ENCODE data around the gene FILIP1L.

The FILIP1L gene

DNA sequence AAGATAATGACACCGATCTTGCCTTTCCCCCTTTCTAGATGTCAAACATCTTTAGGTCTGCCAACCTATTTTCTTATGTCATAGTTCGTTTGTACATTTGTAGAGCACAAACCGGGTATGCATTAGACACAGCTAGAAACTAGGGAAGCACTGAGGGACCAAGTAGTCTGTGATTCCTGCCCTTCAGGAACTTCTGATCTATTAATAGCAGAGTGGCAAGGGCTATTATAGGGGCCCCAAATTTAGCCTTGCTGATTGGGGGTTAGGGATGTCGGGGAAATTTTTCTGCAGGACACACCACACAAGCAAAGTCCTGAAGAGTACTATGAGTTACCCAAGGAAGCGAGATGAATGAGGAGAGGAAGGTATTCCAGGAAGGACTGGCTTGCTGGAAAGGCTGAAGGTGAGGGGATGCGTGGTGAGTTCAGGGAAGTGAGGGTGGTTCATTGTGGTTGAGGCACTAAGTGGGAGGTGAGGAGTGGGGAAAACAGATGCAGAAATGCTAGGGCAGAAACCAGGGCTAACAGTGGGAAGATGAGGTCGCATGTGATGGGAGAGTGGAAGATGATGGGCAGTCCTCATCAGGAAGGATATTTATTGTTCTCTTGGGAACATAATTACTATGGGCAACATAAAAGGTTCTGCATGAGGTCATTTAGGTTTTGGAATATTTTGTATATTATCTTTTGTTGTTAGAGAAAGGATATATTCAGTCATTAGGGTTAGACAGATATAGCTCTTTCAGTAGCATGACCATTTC, 152.4 kb downstream of the FILIP1L start:
- ATAC-seq, result no peak
- TF ChIP-seq TOX (CRISPR knock-in tag; IDR thresholded peaks at IDR 0.05; ENCODE audit: borderline replicate concordance) (no peak), ZC3H10 (CRISPR knock-in tag; IDR thresholded peaks at IDR 0.05) (no peak), ESRRG (CRISPR knock-in tag; IDR thresholded peaks at IDR 0.05) (no peak), ZNF70 (CRISPR knock-in tag; IDR thresholded peaks at IDR 0.05) (no peak), RARB (CRISPR knock-in tag; IDR thresholded peaks at IDR 0.05) (no peak), SNAI2 (CRISPR knock-in tag; IDR thresholded peaks at IDR 0.05) (no peak), ZNF8 (CRISPR knock-in tag; IDR thresholded peaks at IDR 0.05) (no peak), ZFP3 (CRISPR knock-in tag; IDR thresholded peaks at IDR 0.05) (no peak), OSR1 (CRISPR knock-in tag; IDR thresholded peaks at IDR 0.05) (no peak), ZFP30 (CRISPR knock-in tag; IDR thresholded peaks at IDR 0.05) (no peak), ZNF565 (CRISPR knock-in tag; conservative IDR thresholded peaks at IDR 0.05; ENCODE audit: low read depth) (no peak), CSDC2 (CRISPR knock-in tag; IDR thresholded peaks at IDR 0.05) (no peak)
- TF ChIP-seq, protein P1, sequence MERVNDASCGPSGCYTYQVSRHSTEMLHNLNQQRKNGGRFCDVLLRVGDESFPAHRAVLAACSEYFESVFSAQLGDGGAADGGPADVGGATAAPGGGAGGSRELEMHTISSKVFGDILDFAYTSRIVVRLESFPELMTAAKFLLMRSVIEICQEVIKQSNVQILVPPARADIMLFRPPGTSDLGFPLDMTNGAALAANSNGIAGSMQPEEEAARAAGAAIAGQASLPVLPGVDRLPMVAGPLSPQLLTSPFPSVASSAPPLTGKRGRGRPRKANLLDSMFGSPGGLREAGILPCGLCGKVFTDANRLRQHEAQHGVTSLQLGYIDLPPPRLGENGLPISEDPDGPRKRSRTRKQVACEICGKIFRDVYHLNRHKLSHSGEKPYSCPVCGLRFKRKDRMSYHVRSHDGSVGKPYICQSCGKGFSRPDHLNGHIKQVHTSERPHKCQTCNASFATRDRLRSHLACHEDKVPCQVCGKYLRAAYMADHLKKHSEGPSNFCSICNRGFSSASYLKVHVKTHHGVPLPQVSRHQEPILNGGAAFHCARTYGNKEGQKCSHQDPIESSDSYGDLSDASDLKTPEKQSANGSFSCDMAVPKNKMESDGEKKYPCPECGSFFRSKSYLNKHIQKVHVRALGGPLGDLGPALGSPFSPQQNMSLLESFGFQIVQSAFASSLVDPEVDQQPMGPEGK (CRISPR knock-in tag; IDR thresholded peaks at IDR 0.05; ENCODE audit: borderline replicate concordance), result no peak
- TF ChIP-seq, protein P2, sequence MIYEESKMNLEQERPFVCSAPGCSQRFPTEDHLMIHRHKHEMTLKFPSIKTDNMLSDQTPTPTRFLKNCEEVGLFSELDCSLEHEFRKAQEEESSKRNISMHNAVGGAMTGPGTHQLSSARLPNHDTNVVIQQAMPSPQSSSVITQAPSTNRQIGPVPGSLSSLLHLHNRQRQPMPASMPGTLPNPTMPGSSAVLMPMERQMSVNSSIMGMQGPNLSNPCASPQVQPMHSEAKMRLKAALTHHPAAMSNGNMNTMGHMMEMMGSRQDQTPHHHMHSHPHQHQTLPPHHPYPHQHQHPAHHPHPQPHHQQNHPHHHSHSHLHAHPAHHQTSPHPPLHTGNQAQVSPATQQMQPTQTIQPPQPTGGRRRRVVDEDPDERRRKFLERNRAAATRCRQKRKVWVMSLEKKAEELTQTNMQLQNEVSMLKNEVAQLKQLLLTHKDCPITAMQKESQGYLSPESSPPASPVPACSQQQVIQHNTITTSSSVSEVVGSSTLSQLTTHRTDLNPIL (CRISPR knock-in tag; IDR thresholded peaks at IDR 0.05; ENCODE audit: low read depth), result no peak
- TF ChIP-seq, protein P3, sequence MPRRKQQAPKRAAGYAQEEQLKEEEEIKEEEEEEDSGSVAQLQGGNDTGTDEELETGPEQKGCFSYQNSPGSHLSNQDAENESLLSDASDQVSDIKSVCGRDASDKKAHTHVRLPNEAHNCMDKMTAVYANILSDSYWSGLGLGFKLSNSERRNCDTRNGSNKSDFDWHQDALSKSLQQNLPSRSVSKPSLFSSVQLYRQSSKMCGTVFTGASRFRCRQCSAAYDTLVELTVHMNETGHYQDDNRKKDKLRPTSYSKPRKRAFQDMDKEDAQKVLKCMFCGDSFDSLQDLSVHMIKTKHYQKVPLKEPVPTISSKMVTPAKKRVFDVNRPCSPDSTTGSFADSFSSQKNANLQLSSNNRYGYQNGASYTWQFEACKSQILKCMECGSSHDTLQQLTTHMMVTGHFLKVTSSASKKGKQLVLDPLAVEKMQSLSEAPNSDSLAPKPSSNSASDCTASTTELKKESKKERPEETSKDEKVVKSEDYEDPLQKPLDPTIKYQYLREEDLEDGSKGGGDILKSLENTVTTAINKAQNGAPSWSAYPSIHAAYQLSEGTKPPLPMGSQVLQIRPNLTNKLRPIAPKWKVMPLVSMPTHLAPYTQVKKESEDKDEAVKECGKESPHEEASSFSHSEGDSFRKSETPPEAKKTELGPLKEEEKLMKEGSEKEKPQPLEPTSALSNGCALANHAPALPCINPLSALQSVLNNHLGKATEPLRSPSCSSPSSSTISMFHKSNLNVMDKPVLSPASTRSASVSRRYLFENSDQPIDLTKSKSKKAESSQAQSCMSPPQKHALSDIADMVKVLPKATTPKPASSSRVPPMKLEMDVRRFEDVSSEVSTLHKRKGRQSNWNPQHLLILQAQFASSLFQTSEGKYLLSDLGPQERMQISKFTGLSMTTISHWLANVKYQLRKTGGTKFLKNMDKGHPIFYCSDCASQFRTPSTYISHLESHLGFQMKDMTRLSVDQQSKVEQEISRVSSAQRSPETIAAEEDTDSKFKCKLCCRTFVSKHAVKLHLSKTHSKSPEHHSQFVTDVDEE (CRISPR knock-in tag; IDR thresholded peaks at IDR 0.05), result no peak

DNA sequence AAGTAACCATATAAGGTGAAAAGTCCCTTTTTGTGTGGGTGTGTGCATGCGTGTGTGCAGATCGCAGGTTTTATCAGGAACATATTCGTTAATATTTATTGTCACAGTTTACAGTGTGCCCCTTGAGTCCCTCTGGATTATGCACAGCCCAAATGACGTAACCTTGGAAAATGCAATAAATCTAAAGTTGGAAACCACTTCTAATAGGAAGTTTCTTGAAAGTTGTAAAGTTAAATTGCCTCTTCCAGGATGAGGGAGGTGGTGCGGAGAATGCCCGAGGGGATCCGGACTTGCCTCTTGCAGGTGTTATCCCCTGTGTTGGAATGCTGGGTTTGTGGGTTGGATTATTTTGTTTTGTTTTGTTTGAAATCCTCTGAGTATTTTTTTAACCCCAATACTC, 153.4 kb downstream of the FILIP1L start:
- no peak for TF ChIP-seq ZNF70 (CRISPR knock-in tag; IDR thresholded peaks at IDR 0.05)
- no peak for TF ChIP-seq ZNF8 (CRISPR knock-in tag; IDR thresholded peaks at IDR 0.05)
- TF ChIP-seq GLIS3 (CRISPR knock-in tag; IDR thresholded peaks at IDR 0.05), result no peak
- ATAC-seq, result no peak

DNA sequence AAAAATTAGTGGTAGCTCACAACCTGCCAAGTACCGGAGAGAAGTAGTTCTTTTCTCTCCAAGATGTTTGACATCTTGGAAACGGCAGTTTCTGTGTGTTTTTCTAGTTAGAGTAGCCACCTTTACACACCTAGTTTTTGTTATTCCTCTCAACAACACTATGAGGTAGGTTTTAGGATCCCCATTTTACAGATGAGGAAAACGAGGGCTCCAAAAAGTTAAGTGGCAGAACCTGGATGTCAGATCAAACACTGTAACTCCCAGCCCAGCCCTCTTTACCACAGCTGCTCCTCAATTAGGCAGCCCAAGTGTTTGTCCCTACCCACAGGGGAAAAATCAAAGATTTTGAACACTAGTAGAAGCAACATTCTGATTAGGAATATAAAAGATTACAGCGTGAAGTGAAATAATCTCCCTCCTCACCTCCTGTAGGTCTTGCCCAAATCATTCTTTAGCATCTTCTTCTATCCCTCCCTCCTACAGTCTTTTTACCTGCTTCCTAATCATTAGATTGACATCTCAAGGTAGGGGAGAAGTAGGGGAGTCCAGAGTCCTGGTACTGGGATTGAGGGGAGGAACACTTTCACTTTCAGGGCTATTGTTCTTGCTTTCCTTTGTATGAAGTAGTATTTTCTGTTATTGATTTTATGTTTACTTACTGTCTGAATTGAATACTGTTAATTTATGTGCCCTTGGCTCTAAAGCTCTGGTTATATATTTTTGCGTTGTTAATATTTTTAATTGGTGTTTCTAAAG, 154.0 kb downstream of the FILIP1L start:
- no peak for ATAC-seq
- TF ChIP-seq ZNF70 (CRISPR knock-in tag; IDR thresholded peaks at IDR 0.05) (no peak), ARNTL (CRISPR knock-in tag; IDR thresholded peaks at IDR 0.05; ENCODE audit: borderline replicate concordance, low read depth) (no peak), ZNF565 (CRISPR knock-in tag; conservative IDR thresholded peaks at IDR 0.05; ENCODE audit: low read depth) (no peak), SNAI2 (CRISPR knock-in tag; IDR thresholded peaks at IDR 0.05) (no peak), ZNF8 (CRISPR knock-in tag; IDR thresholded peaks at IDR 0.05) (no peak), ZC3H10 (CRISPR knock-in tag; IDR thresholded peaks at IDR 0.05) (no peak), TCF4 (CRISPR knock-in tag; IDR thresholded peaks at IDR 0.05; ENCODE audit: borderline replicate concordance) (no peak), ISL1 (CRISPR knock-in tag; IDR thresholded peaks at IDR 0.05) (no peak), CSDC2 (CRISPR knock-in tag; IDR thresholded peaks at IDR 0.05) (no peak), RARB (CRISPR knock-in tag; IDR thresholded peaks at IDR 0.05) (no peak), TOX (CRISPR knock-in tag; IDR thresholded peaks at IDR 0.05; ENCODE audit: borderline replicate concordance) (no peak), BACH2 (CRISPR knock-in tag; IDR thresholded peaks at IDR 0.05; ENCODE audit: borderline replicate concordance) (no peak), ESRRG (CRISPR knock-in tag; IDR thresholded peaks at IDR 0.05) (no peak)
- TF ChIP-seq, protein P2 (CRISPR knock-in tag; IDR thresholded peaks at IDR 0.05; ENCODE audit: low read depth), result no peak
